ENCODE data around the gene CCDC86.

CCDC86 gene

DNA sequence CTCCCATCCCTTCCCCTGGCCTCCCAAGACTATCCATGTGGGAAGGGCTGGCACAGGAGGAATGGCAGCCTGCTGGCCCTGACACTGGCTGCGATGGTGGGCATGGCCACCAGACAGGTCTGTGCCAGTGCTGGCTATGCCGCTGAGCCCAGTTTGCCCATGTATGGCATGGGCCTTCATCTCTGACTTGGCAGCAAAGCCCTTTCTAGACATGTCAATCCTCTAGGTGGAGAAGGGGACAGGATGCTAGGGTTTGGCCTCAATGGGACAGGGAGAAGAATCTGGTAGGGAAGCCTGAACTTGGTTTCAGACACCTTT is 34.2 kb downstream of the CCDC86 start:
- TF ChIP-seq, protein P1, sequence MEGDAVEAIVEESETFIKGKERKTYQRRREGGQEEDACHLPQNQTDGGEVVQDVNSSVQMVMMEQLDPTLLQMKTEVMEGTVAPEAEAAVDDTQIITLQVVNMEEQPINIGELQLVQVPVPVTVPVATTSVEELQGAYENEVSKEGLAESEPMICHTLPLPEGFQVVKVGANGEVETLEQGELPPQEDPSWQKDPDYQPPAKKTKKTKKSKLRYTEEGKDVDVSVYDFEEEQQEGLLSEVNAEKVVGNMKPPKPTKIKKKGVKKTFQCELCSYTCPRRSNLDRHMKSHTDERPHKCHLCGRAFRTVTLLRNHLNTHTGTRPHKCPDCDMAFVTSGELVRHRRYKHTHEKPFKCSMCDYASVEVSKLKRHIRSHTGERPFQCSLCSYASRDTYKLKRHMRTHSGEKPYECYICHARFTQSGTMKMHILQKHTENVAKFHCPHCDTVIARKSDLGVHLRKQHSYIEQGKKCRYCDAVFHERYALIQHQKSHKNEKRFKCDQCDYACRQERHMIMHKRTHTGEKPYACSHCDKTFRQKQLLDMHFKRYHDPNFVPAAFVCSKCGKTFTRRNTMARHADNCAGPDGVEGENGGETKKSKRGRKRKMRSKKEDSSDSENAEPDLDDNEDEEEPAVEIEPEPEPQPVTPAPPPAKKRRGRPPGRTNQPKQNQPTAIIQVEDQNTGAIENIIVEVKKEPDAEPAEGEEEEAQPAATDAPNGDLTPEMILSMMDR (IDR thresholded peaks at IDR 0.05; ENCODE audit: insufficient read depth, low read length) = no peak
- TF ChIP-seq POLR2AphosphoS5 (IDR thresholded peaks at IDR 0.05; ENCODE audit: low read depth) (no peak), GABPA (IDR thresholded peaks at IDR 0.05; ENCODE audit: low read depth) (no peak), SPI1 (IDR thresholded peaks at IDR 0.05; ENCODE audit: borderline replicate concordance, low read depth) (no peak), REST (IDR thresholded peaks at IDR 0.05; ENCODE audit: insufficient replicate concordance, low read depth) (no peak)
- DNase-seq (ENCODE audit: low read depth in 1 of 2, low spot score in 1 of 2) = no peak
- Histone ChIP-seq H3K4me3 (replicated peaks; ENCODE audit: insufficient read depth, low read length) (no peak overlapping the region), H3K27ac (replicated peaks) (no peak overlapping the region), H3K27me3 (ENCODE audit: insufficient read depth, poor library complexity, severe bottlenecking) (no peaks in the 10 kb centered on the region)

DNA sequence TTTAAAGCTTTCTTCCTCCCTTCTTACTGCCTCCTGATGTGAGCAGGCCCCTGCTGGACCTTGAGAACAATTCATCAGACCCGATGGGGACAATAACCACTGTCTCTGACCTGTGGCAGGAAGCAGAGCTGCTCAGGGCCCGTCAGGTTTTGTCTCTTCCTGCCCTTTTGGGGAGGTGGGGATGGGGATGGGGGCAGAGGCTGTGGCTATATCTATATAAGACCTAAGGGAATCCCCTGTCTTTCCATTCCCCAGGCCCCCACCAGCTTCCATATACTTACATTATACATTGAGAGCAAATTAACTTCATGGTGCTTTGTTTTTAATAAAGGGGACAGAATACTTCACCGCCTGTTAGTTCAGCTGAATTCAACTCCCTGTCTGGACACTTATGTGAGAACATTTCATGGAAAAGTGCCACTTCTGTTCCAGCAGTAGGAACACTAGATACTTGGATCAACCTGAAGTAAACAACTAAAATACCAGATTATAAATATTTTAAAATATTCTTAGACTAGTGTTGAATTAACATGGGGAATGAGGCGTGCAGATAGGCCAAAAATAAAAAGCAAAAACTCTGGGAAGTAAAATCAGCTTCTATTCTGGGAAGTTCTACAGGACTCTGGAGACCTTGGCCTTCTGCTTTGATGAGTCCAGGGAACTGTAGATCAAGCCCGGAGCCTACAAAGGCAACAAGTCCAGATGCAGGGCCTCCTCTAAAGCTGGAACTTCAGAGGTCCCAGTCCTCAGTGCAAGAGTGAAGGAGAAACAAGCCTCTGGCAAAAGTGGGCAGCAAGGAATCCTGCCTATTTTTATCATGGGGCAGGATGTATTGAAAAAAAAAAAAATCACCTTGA is 36.6 kb downstream of the CCDC86 start:
- DNase-seq (ENCODE audit: low read depth in 1 of 2, low spot score in 1 of 2) = no peak
- H3K27me3 ChIP-seq (ENCODE audit: insufficient read depth, poor library complexity, severe bottlenecking) = no peaks in the 10 kb centered on the region
- no peak overlapping the region for H3K4me3 ChIP-seq (replicated peaks; ENCODE audit: insufficient read depth, low read length)
- H3K27ac ChIP-seq (replicated peaks) = no peak overlapping the region
- no peak for TF ChIP-seq REST (IDR thresholded peaks at IDR 0.05; ENCODE audit: insufficient replicate concordance, low read depth)
- TF ChIP-seq, protein P1 (IDR thresholded peaks at IDR 0.05; ENCODE audit: insufficient read depth, low read length) = no peak
- no peak for TF ChIP-seq SPI1 (IDR thresholded peaks at IDR 0.05; ENCODE audit: borderline replicate concordance, low read depth)
- no peak for TF ChIP-seq POLR2AphosphoS5 (IDR thresholded peaks at IDR 0.05; ENCODE audit: low read depth)
- TF ChIP-seq GABPA (IDR thresholded peaks at IDR 0.05; ENCODE audit: low read depth) = no peak

DNA sequence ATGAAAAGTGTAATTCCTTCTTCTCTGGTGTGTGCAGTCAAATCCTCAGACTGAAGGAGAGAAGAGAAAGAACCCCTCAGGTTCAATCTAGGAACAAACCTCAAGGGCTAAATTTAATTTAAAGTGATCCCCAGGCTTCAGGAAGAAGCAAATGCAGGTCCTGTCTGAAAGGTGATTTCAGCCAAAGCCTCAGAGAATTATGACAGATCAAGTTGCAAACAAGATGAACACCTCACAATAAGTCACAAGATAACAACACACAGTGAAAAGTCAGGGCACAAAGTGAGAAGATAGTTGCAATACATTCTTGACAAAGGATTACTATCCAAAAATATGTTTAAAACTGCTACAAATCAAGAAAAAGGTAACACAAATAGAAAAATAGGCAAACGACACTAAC is 37.2 kb downstream of the CCDC86 start:
- H3K4me3 ChIP-seq (replicated peaks; ENCODE audit: insufficient read depth, low read length) = no peak overlapping the region
- no peak for DNase-seq (ENCODE audit: low read depth in 1 of 2, low spot score in 1 of 2)
- no peak overlapping the region for H3K27ac ChIP-seq (replicated peaks)
- no peaks in the 10 kb centered on the region for H3K27me3 ChIP-seq (ENCODE audit: insufficient read depth, poor library complexity, severe bottlenecking)
- no peak for TF ChIP-seq GABPA (IDR thresholded peaks at IDR 0.05; ENCODE audit: low read depth)
- TF ChIP-seq POLR2AphosphoS5 (IDR thresholded peaks at IDR 0.05; ENCODE audit: low read depth) = no peak
- no peak for TF ChIP-seq REST (IDR thresholded peaks at IDR 0.05; ENCODE audit: insufficient replicate concordance, low read depth)
- TF ChIP-seq, protein P1 (IDR thresholded peaks at IDR 0.05; ENCODE audit: insufficient read depth, low read length) = no peak

Measured in HL-60 (cell line).